Measurements from ENCODE around the gene GAPDH. TPM values are rescaled to one million over a fixed set of nuclear protein-coding genes. Genes with fewer than 3 reads are reported as not detected.
"Not testable (repeated sequence)": the region's sequence is repeated elsewhere in the genome, so short reads cannot be mapped to it uniquely, and the experiment has no call there.

The GAPDH gene
- total RNA-seq, result 5,930 and 6,897 TPM in 2 replicates

DNA sequence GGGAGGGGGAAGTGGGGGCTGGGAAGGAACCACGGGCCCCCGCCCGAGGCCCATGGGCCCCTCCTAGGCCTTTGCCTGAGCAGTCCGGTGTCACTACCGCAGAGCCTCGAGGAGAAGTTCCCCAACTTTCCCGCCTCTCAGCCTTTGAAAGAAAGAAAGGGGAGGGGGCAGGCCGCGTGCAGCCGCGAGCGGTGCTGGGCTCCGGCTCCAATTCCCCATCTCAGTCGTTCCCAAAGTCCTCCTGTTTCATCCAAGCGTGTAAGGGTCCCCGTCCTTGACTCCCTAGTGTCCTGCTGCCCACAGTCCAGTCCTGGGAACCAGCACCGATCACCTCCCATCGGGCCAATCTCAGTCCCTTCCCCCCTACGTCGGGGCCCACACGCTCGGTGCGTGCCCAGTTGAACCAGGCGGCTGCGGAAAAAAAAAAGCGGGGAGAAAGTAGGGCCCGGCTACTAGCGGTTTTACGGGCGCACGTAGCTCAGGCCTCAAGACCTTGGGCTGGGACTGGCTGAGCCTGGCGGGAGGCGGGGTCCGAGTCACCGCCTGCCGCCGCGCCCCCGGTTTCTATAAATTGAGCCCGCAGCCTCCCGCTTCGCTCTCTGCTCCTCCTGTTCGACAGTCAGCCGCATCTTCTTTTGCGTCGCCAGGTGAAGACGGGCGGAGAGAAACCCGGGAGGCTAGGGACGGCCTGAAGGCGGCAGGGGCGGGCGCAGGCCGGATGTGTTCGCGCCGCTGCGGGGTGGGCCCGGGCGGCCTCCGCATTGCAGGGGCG is at the start of gene GAPDH:
GAPDH (plus strand) TSS at position 595 of the 772 bp plus-strand sequence. CDS start 316 bp downstream, outside the sequence.
- peak; percentile 90 for DNase-seq (ENCODE audit: low read depth)

DNA sequence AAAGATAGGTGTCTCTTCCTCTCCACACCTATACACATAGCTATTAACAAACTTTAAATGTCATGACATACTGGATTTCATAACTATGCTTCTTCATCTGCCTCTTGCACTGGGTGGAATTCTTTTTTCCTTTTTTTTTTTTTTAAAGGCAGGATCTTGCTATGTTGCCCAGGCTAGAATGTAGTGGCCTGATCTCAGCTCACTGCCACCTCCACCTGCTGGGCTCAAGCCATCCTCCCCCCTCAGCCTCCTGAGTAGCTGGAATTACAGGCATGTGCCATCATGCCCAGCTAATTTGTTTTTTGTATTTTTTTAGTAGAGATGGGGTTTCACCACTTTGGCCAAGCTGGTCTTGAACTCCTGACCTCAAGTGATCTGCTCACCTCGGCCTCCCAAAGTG is 46.1 kb upstream of the GAPDH start:
- no peak for DNase-seq (ENCODE audit: low read depth)

DNA sequence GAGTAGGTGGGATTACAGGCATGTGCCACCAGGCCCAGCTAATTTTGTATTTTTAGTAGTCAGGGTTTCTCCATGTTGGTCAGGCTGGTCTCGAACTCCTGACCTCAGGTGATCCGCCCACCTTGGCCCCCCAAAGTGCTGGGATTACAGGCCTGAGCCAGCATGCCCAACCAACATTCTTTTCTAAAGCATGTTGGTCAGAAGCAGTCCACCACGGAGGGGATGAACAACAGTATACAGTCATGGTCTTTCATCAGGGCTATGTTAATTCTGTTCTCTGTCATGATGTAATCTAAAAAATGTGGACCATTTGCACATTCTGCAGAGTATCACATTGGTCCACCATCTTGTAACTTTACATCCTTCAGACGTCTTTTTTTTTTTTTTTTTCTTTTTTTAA is 44.9 kb upstream of the GAPDH start:
- DNase-seq (ENCODE audit: low read depth), result no peak

DNA sequence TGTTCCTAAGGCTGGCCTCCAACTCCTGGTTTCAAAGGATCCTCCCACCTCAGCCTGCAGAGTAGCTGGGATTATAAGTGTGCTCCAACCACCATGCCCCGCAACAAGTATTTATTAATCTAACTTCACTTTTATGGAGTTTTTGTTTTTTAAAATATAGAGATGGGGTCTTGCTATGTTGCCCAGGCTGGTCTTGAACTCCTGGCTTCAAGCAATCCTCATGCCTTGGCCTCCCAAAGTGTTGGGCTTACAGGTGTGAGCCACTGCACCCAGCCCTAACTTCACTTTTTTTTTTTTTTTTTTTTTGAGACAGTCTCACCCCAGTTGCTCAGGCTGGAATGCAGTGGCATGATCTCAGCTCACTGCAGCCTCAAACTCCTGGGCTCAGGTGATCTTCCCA is 43.6 kb upstream of the GAPDH start:
- not testable (repeated sequence) for DNase-seq (ENCODE audit: low read depth)

DNA sequence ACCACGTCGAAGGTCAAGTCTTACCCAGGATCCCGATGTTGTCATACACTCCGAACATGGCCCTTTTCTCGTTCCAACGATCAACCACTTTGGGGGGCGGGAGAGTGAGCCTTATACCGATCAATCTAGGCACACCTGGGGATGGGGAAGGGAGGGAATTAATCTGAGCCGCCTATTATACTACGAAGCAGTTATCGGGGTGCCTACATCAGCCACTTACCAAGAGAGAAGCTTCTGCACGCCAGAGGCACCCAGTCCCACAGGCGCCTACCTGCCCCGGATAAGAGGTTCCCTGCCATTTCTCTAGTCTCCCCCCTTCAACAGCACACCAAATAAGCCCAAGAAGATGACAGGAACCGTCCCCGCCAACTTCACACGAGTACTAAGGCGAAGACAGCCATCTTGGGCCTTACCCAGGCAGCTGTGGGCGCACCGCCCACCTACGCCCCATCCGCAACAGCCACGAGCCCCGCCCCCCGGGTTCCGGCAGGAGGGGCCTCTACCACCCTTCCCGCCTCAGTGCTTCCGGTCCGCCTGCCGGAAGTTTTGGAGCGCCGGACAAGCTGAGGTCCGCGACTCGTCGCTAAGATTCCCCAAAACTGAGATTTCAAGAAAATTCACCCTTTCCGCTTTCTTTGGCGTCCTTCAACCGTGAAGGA is 41.4 kb upstream of the GAPDH start, which contains the start of gene MRPL51:
MRPL51 (minus strand) TSS at position 425 of the 659 bp plus-strand sequence; CDS start at position 299, 126 bp downstream.
- DNase-seq (ENCODE audit: low read depth), result peak; percentile 83

DNA sequence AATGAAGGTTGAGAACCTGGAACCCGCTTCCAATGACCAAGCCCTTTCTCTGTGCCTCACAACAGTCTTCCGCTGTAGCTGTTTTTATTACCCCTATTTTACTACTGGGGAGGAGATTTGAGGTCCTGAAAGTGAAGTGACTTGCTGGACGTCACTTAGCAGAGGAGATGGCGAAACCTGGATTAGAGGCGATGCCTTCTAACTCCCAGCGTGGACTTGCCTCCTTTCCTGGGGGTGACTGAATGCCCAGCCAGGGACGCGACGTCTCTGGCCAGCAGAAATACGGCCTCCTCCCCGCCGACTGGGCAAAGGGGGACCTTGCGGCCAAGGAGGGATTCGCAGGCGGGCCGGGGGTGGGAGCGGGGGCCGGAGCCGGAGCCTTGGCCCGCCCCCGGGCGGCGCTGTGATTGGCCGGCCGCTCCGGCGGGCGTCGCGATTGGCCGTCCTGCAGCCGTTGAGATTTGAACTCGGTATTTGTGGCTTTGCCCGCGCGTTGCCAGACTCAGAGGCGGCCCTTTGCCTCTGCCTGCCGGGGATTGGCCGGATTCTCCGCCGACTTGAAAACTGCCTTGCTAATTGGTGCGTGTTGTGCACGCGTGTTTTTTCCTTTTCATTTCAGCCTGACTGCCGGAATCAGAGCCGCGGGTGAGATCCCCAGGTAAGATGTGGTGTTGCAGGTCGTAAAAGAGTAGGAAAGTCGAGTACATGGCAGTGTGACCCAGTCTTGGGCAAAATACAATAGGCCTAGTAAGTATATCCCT is 40.6 kb upstream of the GAPDH start, which contains the start of gene NCAPD2:
NCAPD2 (plus strand) TSS at position 606 of the 761 bp plus-strand sequence. CDS start 997 bp downstream, outside the sequence.
- DNase-seq (ENCODE audit: low read depth), result peak; percentile 90

DNA sequence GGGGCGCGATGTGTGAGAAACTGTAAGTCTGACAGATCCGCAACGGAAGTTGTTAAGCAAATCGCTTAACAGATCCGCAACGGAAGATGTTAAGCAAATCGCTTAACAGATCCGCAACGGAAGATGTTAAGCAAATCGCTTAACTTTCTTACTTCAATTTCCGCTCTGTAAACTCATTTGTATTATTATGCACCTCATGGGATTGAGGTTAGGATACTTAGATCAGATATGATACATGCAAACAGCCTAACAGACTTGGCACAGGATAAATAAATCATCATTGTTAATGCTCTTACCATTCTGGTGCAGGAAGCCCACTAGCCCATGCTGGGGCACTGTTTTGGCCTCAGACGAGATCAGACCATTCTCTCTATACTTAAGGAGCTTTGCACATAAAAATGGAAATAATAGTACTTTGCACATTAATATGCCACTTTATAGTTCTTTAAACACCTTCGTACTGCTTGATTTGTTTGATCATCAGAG is 40.0 kb upstream of the GAPDH start:
- no peak for DNase-seq (ENCODE audit: low read depth)

DNA sequence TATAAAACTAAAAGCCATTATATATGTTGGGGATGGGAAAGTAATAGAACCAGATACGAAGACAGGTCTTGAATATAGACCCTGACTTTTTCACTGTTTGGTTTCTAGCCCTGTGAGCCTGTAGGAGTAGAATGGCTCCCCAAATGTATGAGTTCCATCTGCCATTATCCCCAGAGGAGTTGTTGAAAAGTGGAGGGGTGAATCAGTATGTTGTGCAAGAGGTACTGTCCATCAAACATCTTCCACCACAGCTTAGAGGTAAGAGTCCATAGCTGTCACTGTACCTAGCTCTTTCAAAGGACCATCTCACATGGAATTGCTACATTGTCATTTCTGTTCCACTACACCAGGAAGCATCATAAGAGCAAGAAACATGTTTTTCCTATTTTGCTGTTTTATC is 39.3 kb upstream of the GAPDH start:
- no peak for DNase-seq (ENCODE audit: low read depth)

DNA sequence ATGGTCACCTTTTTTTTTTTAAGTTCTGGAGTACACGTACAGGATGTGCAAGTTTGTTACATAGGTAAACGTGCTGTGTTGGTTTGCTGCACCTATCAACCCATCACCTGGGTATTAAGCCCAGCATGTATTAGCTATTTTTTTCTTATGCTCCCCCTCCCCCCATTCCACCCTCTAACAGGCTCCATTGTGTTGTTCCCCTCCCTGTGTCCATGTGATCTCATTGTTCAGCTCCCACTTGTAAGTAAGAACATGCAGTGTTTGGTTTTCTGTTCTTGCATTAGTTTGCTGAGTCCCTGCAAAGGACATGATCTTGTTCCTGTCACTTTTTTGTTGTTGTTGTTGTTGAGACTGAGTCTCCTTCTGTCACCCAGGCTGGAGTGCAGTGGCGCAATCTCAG is 37.0 kb upstream of the GAPDH start:
- DNase-seq (ENCODE audit: low read depth), result not testable (repeated sequence)

DNA sequence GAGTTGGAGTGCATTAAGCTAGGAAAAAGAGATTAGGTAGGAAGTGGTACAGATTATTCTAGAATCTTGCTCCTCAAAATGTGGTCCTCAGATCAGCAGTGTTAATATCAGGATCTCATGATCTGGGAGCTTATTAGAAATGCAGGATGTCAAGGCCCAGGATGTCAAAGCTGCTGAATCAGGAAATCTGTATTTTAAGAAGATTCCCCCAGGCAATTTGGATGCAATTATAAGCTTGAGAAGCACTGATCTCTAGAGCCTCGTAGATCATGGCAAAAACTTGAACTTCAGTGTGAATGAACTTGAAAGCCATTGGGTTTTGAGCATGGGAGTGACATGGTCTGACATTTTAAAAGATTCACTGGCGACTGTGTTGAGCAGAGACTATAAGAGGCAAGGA is 33.9 kb upstream of the GAPDH start:
- DNase-seq (ENCODE audit: low read depth), result no peak

DNA sequence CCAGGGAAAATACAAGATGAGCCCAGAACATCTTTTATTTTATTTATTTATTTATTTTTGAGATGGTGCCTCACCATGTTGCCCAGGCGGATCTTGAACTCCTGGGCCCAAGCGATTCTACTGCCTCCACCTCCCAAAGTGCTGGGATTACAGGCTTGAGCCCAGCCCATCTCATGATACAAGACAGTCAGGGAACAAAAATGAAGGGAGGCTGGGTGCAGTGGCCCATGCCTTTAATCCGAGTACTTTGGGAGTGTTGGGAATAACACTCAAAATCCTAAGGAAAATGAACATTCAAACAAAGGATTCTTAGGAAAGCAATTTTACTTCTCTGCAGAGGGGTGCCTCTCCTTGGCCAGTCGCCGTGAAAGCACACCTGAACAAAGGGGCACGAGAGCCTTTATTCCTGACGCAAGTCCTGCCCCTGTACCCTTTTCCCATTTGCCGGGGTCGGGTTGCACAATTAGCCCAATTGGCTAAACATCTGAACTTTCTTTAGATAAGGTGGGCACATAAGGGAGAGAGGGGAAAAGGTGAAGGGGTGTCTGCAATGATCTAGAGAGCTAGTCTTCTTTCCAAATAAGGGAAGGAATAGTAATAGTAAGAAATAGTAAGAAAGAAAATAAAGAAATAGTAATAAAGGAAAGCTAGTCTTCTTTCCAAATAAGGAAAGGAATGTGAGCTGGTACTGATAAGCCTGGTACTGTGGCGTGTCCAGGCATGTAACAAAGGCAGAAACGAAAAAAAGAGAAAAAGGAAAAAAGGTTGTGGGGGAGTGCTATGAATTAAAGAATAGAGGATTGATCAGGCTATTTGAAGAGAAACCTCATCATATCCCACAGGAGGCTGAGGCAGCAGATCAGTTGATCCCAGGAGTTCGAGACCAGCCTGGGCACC is 27.0 kb upstream of the GAPDH start:
- no peak for DNase-seq (ENCODE audit: low read depth)

DNA sequence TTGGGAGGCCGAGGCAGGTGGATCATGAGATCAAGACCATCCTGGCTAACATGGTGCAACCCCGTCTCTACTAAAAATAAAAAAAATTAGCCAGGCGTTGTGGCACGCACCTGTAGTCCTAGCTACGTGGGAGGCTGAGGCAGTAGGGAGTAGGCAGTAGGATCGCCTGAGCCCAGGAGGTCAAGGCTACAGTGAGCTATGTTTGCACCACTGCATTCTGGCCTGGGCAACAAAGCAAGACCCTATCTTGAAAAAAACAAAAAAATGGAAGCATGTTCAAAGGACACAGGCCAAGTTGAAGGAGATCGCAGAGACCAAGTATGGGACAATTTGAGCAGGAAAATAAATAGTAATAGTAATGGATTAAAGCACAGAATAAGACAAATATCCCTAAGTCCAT is 26.2 kb upstream of the GAPDH start:
- DNase-seq (ENCODE audit: low read depth), result no peak

DNA sequence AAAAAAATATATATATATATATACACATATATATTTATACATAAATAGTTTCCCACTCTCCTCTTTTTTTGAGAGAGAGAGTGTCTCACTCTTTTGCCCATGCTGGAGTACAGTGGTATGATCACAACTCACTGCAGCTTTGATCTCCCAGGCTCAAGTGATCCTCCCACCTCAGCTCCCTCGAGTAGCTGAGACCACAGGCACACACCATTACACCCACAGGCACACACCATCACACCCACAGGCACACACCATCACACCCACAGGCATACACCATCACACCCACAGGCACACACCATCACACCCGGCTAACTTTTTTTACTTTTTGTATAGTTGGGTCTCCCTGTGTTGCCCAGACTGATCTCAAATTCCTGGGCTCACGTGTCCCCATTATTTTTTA is 14.1 kb upstream of the GAPDH start:
- no peak for DNase-seq (ENCODE audit: low read depth)

DNA sequence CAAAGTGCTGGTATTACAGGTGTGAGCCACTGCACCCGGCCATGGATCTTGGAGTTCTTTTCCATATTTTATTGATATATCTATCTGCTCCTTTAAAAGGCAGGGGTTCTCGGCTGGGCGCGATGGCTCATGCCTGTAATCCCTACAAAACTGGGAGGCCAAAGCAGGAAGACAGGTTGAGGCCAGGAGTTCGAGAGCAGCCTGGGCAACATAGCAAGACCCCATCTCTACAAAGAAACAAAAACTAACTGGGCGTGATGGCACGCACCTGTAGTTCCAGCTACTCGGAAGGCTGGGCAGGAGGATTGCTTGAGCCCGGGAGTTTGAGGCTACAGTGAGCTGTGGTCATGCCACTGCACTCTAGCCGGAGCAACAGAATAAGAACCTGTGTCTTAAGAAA is 12.1 kb upstream of the GAPDH start:
- no peak for DNase-seq (ENCODE audit: low read depth)

DNA sequence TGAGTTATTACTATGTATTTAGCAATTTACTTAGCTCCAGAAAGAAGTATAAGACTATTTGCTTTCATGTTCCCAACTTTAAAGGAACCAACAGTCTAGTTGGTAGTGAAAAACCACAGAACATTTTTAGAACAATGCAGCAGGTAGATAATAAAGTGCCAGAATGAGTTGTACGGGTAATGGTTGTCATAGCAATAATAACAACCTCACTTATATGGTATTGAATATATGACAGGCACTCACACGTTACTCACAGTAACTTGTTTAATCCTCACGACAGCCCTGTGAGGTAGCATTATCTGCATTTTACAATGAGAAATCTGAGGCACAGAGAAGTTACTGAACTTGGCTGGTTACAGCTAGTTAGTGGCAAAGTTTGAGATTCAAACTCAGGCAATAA is 10.6 kb upstream of the GAPDH start:
- DNase-seq (ENCODE audit: low read depth), result no peak

DNA sequence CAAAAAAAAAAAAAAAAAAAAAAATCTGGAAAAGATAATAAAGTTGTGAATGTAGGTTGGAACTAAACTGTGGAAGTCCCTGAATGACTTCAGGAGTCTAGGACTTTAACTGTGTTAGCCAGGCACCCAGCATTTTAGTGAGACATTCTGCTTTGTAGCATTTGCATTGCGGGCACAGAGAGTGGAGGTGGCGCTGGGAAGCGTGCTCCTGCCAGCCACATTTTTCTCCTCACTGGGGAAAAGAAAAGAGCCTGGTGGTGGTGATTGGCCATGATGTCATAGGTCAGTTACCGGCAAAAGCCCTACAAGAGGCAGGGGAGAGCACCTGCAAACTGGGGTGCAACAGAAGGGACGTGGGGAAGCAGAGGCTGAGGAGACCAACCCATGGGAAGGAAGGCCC is 9.7 kb upstream of the GAPDH start:
- no peak for DNase-seq (ENCODE audit: low read depth)

DNA sequence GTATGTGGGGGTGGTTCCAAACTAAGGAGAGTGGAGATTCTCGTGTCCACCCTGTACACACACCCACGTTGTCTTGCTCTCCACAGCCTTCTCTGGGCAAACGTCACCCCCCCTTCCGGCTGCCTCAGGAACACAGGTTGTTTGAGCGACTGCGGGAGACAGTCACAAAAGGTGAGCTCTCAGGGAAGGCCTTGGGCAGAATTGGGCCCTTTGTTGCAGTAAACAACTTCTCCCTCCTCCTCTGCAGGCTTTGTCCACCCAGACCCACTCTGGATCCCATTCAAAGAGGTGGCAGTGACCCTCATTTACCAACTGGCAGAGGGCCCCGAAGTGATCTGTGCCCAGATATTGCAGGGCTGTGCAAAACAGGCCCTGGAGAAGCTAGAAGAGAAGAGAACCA is 8.1 kb upstream of the GAPDH start:
- DNase-seq (ENCODE audit: low read depth), result no peak

DNA sequence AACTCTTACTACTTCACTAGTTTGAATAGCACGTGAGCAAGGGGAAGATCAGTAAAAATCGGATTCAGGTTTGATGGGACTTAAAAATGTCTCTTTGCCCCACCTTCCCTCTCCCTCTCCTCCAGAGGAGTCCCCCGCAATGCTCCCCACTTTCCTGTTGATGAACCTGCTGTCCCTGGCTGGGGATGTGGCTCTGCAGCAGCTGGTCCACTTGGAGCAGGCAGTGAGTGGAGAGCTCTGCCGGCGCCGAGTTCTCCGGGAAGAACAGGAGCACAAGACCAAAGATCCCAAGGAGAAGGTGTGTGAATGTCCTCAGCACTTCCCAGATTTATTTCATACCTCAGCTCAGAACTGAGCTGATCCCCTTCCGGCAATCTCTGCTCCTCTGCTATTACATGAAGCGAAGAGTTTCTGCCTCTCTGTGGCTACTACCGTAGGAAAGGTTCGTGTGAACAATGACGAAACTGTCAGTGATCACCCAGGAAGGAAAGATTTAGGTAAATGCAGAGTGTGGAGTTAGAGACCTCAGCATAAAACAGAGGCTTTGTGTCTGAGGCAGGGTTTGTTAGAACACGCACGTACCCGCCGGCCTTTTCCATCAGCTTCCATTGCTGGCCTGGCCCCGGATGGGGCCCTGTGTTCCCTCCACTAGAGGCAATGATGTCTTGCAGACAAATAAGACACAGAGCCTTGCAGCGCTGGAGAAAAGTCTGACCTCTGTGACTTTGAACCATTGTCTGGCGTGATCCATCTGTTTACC is 7.4 kb upstream of the GAPDH start:
- no peak for DNase-seq (ENCODE audit: low read depth)

DNA sequence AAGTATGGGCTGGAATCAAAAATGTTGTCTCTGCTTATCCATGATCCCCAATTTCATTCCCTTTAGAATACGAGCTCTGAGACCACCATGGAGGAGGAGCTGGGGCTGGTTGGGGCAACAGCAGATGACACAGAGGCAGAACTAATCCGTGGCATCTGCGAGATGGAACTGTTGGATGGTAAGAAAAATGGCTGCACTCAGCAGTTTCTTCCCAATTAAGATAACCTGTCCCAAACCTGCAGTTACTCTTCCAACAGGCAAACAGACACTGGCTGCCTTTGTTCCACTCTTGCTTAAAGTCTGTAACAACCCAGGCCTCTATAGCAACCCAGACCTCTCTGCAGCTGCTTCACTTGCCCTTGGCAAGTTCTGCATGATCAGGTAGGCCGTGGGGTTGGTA is 6.6 kb upstream of the GAPDH start:
- DNase-seq (ENCODE audit: low read depth), result no peak

DNA sequence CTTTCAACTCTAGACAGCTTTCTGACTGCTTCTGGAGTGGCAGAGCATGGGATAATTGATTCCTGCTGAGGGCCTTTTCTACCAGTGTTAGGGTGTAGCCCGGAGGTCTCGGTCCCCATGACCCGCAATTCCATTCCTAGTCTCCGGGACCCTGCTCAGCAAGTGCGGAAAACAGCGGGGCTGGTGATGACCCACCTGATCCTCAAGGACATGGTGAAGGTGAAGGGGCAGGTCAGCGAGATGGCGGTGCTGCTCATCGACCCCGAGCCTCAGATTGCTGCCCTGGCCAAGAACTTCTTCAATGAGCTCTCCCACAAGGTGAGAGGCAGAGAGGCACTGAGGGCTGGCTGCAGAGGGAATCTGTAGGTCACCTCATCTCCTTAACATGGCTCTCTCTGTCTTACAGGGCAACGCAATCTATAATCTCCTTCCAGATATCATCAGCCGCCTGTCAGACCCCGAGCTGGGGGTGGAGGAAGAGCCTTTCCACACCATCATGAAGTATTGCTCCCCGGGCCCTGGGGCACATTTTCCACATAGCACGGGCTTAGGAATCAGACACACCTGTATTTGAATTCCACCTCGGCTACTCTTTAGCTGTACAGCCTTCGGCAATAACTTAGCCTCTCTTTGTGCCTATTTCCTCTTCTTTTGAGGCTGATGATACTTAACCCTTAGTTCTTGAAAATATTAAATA is 5.6 kb upstream of the GAPDH start:
- DNase-seq (ENCODE audit: low read depth), result no peak
